Nephron progenitor cell (in vitro differentiated cells): ENCODE results near the gene GNL1.

ENCODE experiments used
- DNase-seq: peaks from one replicate; pipeline ENCODE4 v3.0.0; 2021
- H3K27ac Mint-ChIP-seq: 2 replicates; pipeline ENCODE4 v1.8.0; 2021; ENCODE audit warnings: mild to moderate bottlenecking, moderate library complexity, mixed read lengths
- H3K27me3 Mint-ChIP-seq: 2 replicates; pipeline ENCODE4 v1.8.0; 2021; ENCODE audit warnings: mild to moderate bottlenecking, low read depth, mixed read lengths; ENCODE audit not compliant: poor library complexity
- H3K36me3 Mint-ChIP-seq: 2 replicates; pipeline ENCODE4 v1.8.0; 2021; ENCODE audit warnings: low read depth, mixed read lengths
- H3K4me1 Mint-ChIP-seq: 2 replicates; pipeline ENCODE4 v1.8.0; 2021; ENCODE audit warnings: mixed read lengths
- H3K4me3 Mint-ChIP-seq: 2 replicates; pipeline ENCODE4 v1.8.0; 2021; ENCODE audit warnings: mild to moderate bottlenecking, moderate library complexity, mixed read lengths
- H3K9me3 Mint-ChIP-seq: 2 replicates; pipeline ENCODE4 v1.8.0; 2021; ENCODE audit warnings: mild to moderate bottlenecking, moderate library complexity, mixed read lengths
- CTCF ChIP-seq: fragments of 200-600 bp; sonication (generic); IDR thresholded peaks from 2 replicates; pipeline ENCODE4 v1.5.0; 2021; ENCODE audit warnings: antibody characterized with exemption

The GNL1 gene

DNA sequence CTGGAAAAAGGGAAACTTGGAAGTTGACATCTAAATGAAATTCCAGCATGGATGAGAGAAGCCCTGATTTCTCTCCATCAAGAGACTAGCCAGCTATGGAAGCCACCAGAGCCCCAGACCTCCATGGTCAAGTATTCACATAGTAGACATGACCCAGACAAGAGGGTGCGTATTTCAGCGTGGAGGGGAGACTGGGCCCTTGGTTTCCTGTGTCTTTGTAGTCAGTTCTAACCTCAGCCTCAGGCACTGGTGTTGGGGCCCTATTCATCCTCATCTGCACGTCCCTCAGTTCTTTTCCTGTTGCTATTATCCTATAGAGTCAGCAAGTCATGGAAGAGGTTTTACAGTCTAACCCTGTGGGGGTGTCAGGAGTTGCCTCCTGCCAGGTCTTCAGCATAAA lies 12.5 kb downstream of the GNL1 start:
- no peak for TF ChIP-seq CTCF
- Mint-ChIP-seq H3K4me3 (no peak overlapping the region), H3K27ac (no peak overlapping the region), H3K9me3 (no peaks in the 10 kb centered on the region), H3K4me1 (peaks cover 15% of the 10 kb centered on the region), H3K36me3 (peaks cover 10% of the 10 kb centered on the region), H3K27me3 (peaks cover 16% of the 10 kb centered on the region)
- no peak for DNase-seq

GRCh38 chr6:30542915-30543314 lies 13.4 kb downstream of the GNL1 start:
- H3K27me3 Mint-ChIP-seq: peaks cover 16% of the 10 kb centered on the region
- H3K9me3 Mint-ChIP-seq: no peaks in the 10 kb centered on the region
- H3K27ac Mint-ChIP-seq: no peak overlapping the region
- peak overlapping the region; percentile 80 for H3K4me3 Mint-ChIP-seq
- H3K4me1 Mint-ChIP-seq: peaks cover 15% of the 10 kb centered on the region
- peaks cover 4% of the 10 kb centered on the region for H3K36me3 Mint-ChIP-seq
- DNase-seq: no peak
- no peak for TF ChIP-seq CTCF

- Mint-ChIP-seq H3K36me3 (peaks cover 4% of the 10 kb centered on the region), H3K27ac (no peak overlapping the region), H3K4me3 (peak overlapping the region; percentile 80), H3K27me3 (peaks cover 21% of the 10 kb centered on the region), H3K9me3 (no peaks in the 10 kb centered on the region), H3K4me1 (peaks cover 15% of the 10 kb centered on the region)
- DNase-seq: no peak
- TF ChIP-seq CTCF: no peak
Measured at GRCh38 chr6:30542404-30542725, 13.9 kb downstream of the GNL1 start.

DNA sequence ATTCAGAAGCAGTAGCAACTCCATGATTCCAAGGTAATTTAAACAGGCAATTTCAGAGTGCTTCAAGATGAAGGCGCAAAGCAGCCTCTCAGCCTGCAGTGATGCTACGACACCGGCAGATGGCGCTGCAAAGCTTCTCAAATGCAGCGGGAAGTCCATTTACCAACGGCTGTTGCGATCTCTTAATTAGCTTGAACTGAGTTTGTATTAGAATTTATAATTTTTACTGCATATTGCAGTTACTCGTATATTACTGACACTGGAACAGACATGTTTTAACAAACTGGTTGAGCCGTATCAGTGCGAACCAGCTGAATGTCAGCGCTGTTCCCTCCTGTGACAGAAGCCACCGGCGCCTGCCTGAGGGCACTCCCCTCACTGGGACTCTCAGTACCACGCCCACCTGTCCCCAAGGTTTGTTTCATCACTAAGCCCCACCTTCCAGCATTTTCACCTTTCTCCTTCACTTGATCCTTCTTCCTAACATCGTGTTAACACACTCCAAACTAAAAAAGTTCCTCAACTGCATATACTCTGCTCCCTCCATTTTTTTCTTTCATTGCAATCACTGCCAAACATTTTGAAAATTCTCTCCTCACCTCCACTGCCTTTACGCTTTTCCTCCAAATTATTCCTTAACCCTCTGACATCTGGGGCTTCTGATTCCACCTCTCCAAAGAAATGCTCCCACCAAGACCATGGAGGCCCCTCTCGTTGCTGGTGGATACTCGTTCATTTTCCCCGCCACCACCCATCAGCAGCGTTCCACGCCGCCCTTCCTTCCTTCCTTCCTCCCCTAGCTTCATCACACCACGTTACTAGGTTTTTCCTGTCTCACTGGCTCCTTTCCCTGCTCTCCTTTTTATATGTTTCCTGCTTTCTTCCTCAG lies 14.5 kb downstream of the GNL1 start:
- no peak overlapping the region for H3K27ac Mint-ChIP-seq
- no peaks in the 10 kb centered on the region for H3K9me3 Mint-ChIP-seq
- peaks cover 3% of the 10 kb centered on the region for H3K36me3 Mint-ChIP-seq
- peak; percentile 82 for DNase-seq
- TF ChIP-seq CTCF: peak; percentile 99
- H3K27me3 Mint-ChIP-seq: peaks cover 22% of the 10 kb centered on the region
- H3K4me3 Mint-ChIP-seq: peak overlapping the region; percentile 80
- H3K4me1 Mint-ChIP-seq: peaks cover 15% of the 10 kb centered on the region

DNA sequence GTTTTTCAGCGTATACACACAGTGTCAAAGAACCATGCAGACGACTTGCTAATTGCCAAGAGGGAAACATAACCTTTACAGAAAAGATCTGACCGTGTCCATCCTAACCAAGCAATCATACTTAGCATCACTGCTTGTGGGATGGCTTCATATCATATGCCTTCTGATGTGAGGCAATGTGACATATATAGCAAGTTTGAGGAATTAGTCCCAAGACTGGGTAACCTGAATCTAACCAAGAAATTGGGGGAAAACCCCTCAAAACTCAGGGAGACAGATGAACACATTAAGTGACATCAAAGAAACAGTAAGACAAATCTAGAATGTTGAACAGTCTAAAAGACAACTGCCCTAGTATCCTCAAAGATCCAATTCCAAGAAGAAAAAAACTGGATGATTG lies 18.4 kb downstream of the GNL1 start:
- Mint-ChIP-seq H3K4me1 (peaks cover 14% of the 10 kb centered on the region), H3K27me3 (peaks cover 26% of the 10 kb centered on the region), H3K36me3 (no peaks in the 10 kb centered on the region), H3K9me3 (no peaks in the 10 kb centered on the region), H3K4me3 (no peak overlapping the region), H3K27ac (no peak overlapping the region)
- TF ChIP-seq CTCF: no peak
- DNase-seq: no peak
